GF-D8 (cell line): ENCODE results near the gene TRAF3IP1.
"Not testable (repeated sequence)": the region's sequence is repeated elsewhere in the genome, so short reads cannot be mapped to it uniquely, and the experiment has no call there.

ENCODE experiments used
- DNase-seq: peaks from one replicate; lab custom pipeline; 2025; lab: John Stamatoyannopoulos, UW

Gene TRAF3IP1

GRCh38 chr2:238427435-238428162, 107.3 kb downstream of the TRAF3IP1 start:
- no peak for DNase-seq

GRCh38 chr2:238428866-238429265, 108.5 kb downstream of the TRAF3IP1 start:
- no peak for DNase-seq

GRCh38 chr2:238430781-238431180, 110.5 kb downstream of the TRAF3IP1 start:
- no peak for DNase-seq

- DNase-seq = no peak
Observed at GRCh38 chr2:238431456-238431855, 111.1 kb downstream of the TRAF3IP1 start.

GRCh38 chr2:238433300-238433915, 113.1 kb downstream of the TRAF3IP1 start:
- no peak for DNase-seq

- no peak for DNase-seq
Observed at GRCh38 chr2:238433941-238434845, 113.9 kb downstream of the TRAF3IP1 start.

- no peak for DNase-seq
Observed at GRCh38 chr2:238434846-238435751, 114.8 kb downstream of the TRAF3IP1 start.

- DNase-seq = no peak
Observed at GRCh38 chr2:238435752-238436096, 115.4 kb downstream of the TRAF3IP1 start.

GRCh38 chr2:238438856-238439849, 118.8 kb downstream of the TRAF3IP1 start:
- no peak for DNase-seq

GRCh38 chr2:238439917-238440316, 119.6 kb downstream of the TRAF3IP1 start:
- no peak for DNase-seq

- no peak for DNase-seq
Observed at GRCh38 chr2:238440331-238440730, 120.0 kb downstream of the TRAF3IP1 start.

- no peak for DNase-seq
Observed at GRCh38 chr2:238440767-238441166, 120.4 kb downstream of the TRAF3IP1 start.

- DNase-seq = no peak
Observed at GRCh38 chr2:238441262-238442114, 121.2 kb downstream of the TRAF3IP1 start.

GRCh38 chr2:238442257-238442656, 121.9 kb downstream of the TRAF3IP1 start:
- DNase-seq = not testable (repeated sequence)

- DNase-seq = no peak
Observed at GRCh38 chr2:238444242-238444641, 123.9 kb downstream of the TRAF3IP1 start.

GRCh38 chr2:238445409-238446190, 125.3 kb downstream of the TRAF3IP1 start:
- no peak for DNase-seq

GRCh38 chr2:238446371-238446770, 126.1 kb downstream of the TRAF3IP1 start:
- no peak for DNase-seq
